IMR-90 (cell line): ENCODE measurements around the gene TP53TG3D.
"Not testable (repeated sequence)": the region's sequence is repeated elsewhere in the genome, so short reads cannot be mapped to it uniquely, and the experiment has no call there.

ENCODE experiments used
- POLR2A ChIP-seq: IDR thresholded peaks from 2 replicates; pipeline ENCODE4 v1.6.1; 2012; ENCODE audit warnings: mild to moderate bottlenecking, low read depth, low read length
- TF ChIP-seq, protein P1 (sequence below): conservative IDR thresholded peaks from 2 replicates; pipeline ENCODE4 v1.5.1; 2012; ENCODE audit warnings: mild to moderate bottlenecking, low read depth, low read length, improper control_type of control experiment

DNA sequence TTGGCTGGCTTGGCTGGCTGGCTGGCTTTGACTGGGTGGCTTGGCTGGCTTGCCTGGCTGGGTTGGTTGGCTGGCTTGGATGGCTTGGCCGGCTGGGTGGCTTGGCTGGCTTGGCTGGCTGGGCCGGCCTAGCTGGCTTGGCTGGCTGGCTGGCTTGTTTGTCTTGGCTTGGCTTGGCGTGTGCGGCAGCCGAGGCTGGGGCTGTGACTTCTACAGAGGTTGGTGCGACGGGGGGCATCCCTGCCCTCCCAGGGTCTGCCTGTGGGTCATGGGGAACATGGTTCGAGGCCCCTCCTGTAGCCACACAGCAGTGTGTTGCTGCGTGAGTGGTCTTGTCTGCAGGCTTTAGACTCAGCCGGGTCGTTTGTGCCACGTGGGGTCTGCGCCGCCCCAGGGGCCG is 33.1 kb downstream of the TP53TG3D start:
- TF ChIP-seq, protein P1, sequence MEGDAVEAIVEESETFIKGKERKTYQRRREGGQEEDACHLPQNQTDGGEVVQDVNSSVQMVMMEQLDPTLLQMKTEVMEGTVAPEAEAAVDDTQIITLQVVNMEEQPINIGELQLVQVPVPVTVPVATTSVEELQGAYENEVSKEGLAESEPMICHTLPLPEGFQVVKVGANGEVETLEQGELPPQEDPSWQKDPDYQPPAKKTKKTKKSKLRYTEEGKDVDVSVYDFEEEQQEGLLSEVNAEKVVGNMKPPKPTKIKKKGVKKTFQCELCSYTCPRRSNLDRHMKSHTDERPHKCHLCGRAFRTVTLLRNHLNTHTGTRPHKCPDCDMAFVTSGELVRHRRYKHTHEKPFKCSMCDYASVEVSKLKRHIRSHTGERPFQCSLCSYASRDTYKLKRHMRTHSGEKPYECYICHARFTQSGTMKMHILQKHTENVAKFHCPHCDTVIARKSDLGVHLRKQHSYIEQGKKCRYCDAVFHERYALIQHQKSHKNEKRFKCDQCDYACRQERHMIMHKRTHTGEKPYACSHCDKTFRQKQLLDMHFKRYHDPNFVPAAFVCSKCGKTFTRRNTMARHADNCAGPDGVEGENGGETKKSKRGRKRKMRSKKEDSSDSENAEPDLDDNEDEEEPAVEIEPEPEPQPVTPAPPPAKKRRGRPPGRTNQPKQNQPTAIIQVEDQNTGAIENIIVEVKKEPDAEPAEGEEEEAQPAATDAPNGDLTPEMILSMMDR: not testable (repeated sequence)
- not testable (repeated sequence) for TF ChIP-seq POLR2A
